HG03280 (cell line): Measurements from ENCODE around the gene CPNE2.
"Not testable (repeated sequence)": the region's sequence is repeated elsewhere in the genome, so short reads cannot be mapped to it uniquely, and the experiment has no call there.

Experiments
- ATAC-seq: cut with Tn5 transposase; IDR thresholded peaks from one replicate; pipeline ENCODE4 v1.9.1; 2021; ENCODE audit warnings: mild to moderate bottlenecking, moderate library complexity; ENCODE audit not compliant: unreplicated experiment

The CPNE2 gene

GRCh38 chr16:57165483-57165882 lies 73.1 kb downstream of the CPNE2 start:
- no peak for ATAC-seq

- no peak for ATAC-seq
These were observed 73.6 kb downstream of the CPNE2 start for GRCh38 chr16:57165938-57166337.

- no peak for ATAC-seq
These were observed 74.1 kb downstream of the CPNE2 start for GRCh38 chr16:57166451-57166850.

GRCh38 chr16:57166951-57167350 lies 74.6 kb downstream of the CPNE2 start:
- no peak for ATAC-seq

GRCh38 chr16:57167538-57167937 lies 75.2 kb downstream of the CPNE2 start:
- no peak for ATAC-seq

GRCh38 chr16:57167953-57168352 lies 75.6 kb downstream of the CPNE2 start:
- no peak for ATAC-seq

- no peak for ATAC-seq
These were observed 76.9 kb downstream of the CPNE2 start for GRCh38 chr16:57169327-57169726.

- no peak for ATAC-seq
These were observed 80.4 kb downstream of the CPNE2 start for GRCh38 chr16:57172721-57173290.

- ATAC-seq: no peak
These were observed 83.5 kb downstream of the CPNE2 start for GRCh38 chr16:57175896-57176295.

- ATAC-seq: no peak
These were observed 85.8 kb downstream of the CPNE2 start for GRCh38 chr16:57178196-57178595.

- ATAC-seq: no peak
These were observed 86.4 kb downstream of the CPNE2 start for GRCh38 chr16:57178793-57179212.

GRCh38 chr16:57179215-57179828 lies 86.9 kb downstream of the CPNE2 start:
- ATAC-seq: no peak

GRCh38 chr16:57184113-57184512 lies 91.7 kb downstream of the CPNE2 start:
- no peak for ATAC-seq

GRCh38 chr16:57184887-57185445 lies 92.6 kb downstream of the CPNE2 start:
- ATAC-seq: no peak

- ATAC-seq: peak; percentile 30
These were observed 93.1 kb downstream of the CPNE2 start for GRCh38 chr16:57185446-57185944.

GRCh38 chr16:57185945-57186871 lies 93.8 kb downstream of the CPNE2 start, which contains the start of the genes PSME3IP1 and RSPRY1:
Gene PSME3IP1, minus strand, starts transcription at chr16:57186039. Its CDS starts 12,185 bp downstream, at chr16:57173854.
Gene RSPRY1, plus strand, starts transcription at chr16:57186329. Its CDS starts 18,330 bp downstream, at chr16:57204659.
- ATAC-seq: peak; percentile 85

- no peak for ATAC-seq
These were observed 94.8 kb downstream of the CPNE2 start for GRCh38 chr16:57186872-57187854.

- ATAC-seq: not testable (repeated sequence)
These were observed 95.7 kb downstream of the CPNE2 start for GRCh38 chr16:57187902-57188710.

- ATAC-seq: no peak
These were observed 96.3 kb downstream of the CPNE2 start for GRCh38 chr16:57188711-57189002.
